GM18520 (cell line): Measurements from ENCODE around the gene RAI14.

ENCODE experiments used
- ATAC-seq: cut with Tn5 transposase; IDR thresholded peaks from one replicate; pipeline ENCODE4 v1.9.1; 2021; ENCODE audit not compliant: unreplicated experiment

RAI14 gene

DNA sequence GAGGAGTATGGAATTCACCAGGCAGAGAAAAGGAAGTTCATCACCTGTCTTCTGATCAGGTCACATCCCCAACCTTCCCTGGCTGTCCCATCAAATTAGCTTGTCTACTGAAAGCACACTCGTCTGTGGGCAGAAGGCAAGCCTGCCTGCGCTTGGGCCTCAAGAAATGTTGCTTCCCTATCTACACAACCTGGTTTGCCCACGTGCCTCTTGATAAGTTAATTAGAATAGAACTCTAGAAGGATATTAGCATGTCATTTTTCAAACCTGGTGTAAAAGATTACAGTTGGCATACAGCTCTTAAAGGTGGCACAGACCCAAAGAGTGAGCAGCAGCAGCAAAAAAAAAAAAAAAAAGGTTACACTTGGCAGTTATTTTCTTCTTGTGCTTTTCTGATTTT is 188.0 kb downstream of the RAI14 start:
- ATAC-seq = no peak

DNA sequence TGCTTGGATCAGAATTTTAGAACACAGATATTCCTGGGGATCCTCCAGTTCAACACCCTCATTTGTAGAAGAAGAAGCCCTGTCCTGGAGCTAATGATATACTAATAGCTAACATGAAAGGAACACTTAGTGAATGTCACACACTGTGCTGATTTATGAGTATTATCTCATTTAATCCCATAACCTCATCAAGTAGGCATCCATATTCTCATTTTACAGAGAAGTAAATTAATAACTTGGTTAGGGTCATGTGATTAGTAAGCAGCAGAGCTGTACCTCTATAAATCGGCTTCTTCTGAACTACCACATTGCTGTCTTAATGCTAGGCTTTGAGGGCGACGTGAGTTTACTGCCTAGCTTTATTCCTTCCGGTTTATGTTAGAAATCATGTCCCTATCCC is 188.9 kb downstream of the RAI14 start:
- ATAC-seq = no peak

GRCh38 chr5:34847056-34847455 is 190.9 kb downstream of the RAI14 start:
- ATAC-seq = no peak

GRCh38 chr5:34847552-34847951 is 191.4 kb downstream of the RAI14 start:
- ATAC-seq = no peak

DNA sequence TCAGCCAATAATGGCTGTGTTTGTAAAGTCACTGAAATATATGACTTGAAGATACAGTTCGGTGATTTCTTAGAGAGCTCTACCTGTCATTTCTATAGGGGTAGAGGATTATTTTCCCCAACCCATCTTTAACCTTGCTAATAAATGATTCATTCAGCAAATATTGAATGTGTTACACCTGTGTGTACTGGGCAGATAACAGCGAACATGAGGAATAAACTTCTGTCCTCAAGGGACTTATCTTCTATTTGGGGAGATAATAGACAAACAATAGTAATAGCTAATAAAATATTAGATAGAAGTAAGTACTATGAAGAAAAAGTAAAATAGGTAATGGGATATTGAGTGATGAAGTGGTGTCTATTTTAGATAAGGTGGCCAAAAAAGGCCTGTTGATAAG is 192.1 kb downstream of the RAI14 start:
- no peak for ATAC-seq

- ATAC-seq = no peak
Observed at GRCh38 chr5:34849253-34849652, 193.1 kb downstream of the RAI14 start.

DNA sequence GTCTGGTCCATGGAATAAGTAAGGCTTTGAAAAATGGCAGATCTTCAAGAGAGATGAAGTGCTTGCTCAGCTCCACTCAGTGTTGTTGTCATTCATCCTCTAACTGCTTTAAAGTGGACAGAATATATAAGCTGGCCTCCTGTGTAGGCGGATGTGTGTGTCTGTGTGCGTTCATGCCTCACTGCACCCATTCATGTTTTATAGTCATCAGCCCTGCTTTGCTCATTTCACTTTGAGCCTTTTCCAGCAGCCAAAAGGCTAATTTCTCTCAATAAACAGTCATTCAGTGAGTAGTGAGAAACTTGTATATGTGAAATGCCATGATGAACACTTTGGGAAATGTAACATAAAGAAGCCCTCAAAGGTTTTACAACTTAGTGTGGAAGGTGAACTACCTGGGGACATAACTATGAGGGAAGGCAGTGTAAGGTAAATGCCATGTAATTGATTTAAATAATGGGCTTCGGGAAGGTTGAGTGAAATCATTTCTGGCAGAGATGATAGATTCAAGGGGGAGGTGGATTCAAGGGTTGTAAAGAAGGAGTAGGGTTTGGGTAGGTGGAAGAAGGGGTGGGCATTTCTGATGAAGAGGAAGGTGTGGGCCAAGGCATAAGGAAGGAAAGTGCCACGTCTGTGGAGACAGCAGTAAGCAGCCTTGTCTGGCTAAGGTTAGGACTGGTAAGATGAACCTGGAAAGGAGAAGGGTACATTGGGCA is 198.5 kb downstream of the RAI14 start:
- peak; percentile 79 for ATAC-seq

DNA sequence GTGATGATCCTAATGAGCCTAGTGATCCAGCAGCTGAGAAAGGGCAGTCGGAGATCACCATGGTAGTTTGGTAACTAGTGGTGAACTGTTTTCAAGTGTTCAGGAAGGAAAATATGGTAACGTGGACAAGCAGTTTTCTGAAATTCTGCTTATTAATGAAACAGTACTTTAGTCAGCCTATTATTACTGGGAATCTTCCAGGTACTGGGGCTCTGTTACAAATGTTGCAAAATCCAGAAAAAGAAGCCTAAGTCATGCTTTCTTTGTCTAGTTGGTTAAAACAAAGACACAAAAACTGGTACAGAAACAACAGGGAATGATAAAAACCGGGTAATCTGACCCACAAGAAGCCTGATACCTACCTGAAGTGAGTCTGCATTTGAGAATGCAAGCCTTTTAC is 201.0 kb downstream of the RAI14 start:
- ATAC-seq = no peak

DNA sequence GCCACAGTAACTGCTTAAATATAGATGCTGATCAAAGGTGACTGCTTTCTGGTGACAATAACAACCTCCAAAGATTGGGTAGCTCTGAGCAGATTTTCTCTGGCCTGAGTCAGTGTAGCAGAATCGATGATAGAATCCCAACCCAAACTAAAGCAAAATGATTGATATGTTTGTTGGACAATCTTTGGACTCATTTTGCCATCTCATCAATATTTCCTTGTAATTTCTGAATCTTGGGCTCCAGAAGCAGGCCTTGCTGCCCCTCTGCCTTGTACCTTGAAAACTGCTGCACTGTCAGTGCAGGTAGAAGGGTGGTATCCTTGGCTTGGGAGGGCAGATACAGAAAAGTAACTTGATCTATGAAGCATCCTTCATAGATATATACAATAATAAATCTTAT is 201.8 kb downstream of the RAI14 start:
- ATAC-seq = no peak

DNA sequence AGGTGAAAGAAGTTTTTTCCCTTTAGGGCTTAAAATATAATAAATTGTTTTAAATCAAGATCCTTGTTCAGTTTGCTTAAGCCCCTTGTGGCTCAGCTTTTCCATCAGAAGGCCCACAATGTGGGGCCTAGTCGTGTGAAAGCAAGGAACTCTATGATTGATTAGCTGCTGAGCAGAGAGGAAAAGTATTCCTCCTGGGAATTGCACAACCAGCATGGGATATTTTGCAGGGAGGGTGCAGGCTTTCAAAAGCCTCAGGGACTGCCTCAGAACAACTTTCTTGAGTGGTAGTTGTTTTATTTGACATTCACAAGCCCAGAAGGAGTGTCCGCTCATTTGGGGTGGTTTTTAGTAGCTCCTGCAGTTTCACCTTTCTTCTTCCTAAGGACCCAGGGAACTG is 202.7 kb downstream of the RAI14 start:
- no peak for ATAC-seq

- no peak for ATAC-seq
Observed at GRCh38 chr5:34859253-34859652, 203.1 kb downstream of the RAI14 start.

- ATAC-seq = no peak
Observed at GRCh38 chr5:34863946-34864345, 207.8 kb downstream of the RAI14 start.

DNA sequence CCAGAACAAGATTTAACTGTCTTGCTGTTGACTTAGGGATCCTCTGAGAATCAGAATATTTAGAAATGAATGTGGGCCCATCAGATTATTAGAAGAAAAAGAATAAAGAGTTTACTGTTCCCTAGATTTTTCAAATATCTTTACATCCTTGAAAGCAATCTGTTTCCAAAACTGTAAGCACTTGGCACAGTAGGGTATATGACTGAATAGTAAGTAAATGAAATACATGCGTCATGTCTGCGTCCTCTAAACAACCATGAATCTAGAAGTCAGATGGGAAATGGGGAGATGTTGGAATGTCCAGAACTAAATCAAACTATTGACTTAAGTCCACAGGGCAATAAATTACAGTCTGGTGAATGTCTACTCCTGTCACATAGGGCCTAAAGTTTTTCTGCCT is 209.0 kb downstream of the RAI14 start:
- ATAC-seq = no peak

GRCh38 chr5:34866989-34867471 is 210.9 kb downstream of the RAI14 start:
- no peak for ATAC-seq

GRCh38 chr5:34867660-34868059 is 211.5 kb downstream of the RAI14 start:
- no peak for ATAC-seq

GRCh38 chr5:34868791-34869190 is 212.7 kb downstream of the RAI14 start:
- no peak for ATAC-seq

DNA sequence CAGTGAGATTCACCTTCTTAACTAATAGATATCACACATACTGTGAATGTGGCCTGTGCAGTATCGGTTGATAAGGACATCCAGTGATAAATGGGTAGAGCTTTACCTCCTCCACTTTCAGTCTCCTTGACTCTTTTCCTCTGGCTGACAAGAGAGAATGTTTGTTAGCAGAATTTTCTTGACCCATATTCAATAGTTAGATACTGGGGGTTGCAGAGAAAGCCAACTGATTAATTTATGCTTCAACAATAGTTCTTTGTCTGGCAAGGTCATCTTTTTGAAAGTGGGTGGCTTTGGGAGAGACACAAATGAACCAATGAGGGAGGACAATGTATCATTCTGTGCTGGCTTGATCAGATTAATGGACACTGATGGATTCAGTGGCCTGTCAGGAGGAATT is 213.1 kb downstream of the RAI14 start:
- ATAC-seq = no peak

DNA sequence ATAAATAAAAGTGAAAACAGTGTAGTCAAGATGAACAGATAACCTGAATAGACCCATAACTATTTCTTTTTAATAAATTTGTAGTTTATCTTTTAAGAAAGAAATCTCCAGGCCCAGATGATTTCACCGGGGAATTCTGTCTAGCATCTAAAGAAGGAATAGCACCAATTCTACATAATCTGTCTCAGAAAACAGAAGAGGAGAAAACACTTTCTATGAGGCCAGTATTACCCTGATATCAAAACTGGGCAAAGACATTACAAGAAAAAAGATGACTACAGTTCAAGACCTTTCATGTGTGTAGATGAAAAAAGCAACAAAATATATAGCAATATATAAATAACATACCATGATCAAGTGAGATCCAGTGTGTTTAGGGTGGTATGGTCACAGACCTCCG is 214.3 kb downstream of the RAI14 start:
- ATAC-seq = no peak

DNA sequence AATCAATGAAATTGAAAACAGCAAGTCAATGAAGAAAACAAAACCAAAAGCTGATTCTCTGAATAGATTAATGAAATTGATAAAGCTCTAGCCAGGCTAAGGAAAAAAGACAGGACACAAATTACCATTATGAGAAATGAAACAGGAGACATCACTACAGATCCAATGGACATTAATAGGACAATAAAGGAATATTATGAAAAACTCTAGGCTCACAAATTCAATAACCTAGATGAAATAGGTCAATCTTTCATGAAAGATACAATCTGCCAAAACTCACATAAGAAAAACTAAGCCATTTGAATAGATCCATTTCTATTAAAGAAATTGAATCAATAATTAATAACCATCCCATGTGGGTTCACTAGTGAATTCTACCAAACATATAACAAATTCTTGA is 220.1 kb downstream of the RAI14 start:
- no peak for ATAC-seq

DNA sequence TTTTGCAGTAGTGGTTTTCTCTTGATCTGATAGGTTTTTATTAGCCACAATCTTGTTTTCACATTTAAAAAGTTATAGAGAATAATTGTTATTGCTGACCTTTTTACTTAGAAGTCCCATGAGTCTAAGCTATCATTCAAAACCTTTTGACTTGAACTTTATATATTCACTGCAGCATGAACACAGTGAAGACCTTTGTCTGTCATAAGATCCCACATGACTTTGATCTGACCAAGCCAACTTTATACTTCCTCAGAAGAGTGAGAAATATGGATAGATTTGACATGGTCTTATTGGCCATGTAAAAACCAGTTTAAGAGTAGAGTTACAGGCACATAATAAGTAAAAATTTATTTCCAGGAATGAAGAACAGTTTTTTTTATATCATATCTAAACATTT is 225.1 kb downstream of the RAI14 start:
- no peak for ATAC-seq
